MM.1S (cell line): ENCODE results near the gene CIBAR2.

Experiments used
- EZH2 ChIP-seq: fragments of 300-600 bp; sonication (generic); optimal IDR thresholded peaks from 2 replicates; pipeline ENCODE3; 2017; ENCODE audit warnings: low read depth, mild to moderate bottlenecking, antibody characterized with exemption, low read length, mixed read lengths
- EZH2phosphoT487 ChIP-seq: fragments of 300-600 bp; sonication (generic); IDR thresholded peaks from 2 replicates; pipeline ENCODE4 v1.6.1; 2018; ENCODE audit warnings: antibody characterized with exemption, low read length
- TF ChIP-seq, protein P1 (sequence below): fragments of 300-600 bp; sonication (generic); IDR thresholded peaks from 2 replicates; pipeline ENCODE4 v1.5.1; 2016; ENCODE audit warnings: antibody characterized with exemption, low read length, mixed read lengths

DNA sequence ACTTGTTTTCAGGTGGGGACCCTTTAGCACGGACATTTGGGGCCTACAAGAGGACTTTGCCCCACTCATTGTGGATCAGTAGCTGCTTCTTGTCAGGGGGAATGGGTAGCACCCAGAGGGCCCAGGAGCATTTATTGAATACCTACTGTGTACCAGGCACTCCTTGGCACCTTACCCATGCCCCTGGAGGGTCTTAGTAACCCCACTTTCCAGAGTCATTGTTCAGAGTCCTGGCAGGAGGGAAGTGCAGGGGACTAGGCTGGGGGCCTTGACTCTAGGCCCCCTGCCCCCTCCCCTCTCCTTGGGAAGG lies 21.0 kb upstream of the CIBAR2 start:
- TF ChIP-seq, protein P1, sequence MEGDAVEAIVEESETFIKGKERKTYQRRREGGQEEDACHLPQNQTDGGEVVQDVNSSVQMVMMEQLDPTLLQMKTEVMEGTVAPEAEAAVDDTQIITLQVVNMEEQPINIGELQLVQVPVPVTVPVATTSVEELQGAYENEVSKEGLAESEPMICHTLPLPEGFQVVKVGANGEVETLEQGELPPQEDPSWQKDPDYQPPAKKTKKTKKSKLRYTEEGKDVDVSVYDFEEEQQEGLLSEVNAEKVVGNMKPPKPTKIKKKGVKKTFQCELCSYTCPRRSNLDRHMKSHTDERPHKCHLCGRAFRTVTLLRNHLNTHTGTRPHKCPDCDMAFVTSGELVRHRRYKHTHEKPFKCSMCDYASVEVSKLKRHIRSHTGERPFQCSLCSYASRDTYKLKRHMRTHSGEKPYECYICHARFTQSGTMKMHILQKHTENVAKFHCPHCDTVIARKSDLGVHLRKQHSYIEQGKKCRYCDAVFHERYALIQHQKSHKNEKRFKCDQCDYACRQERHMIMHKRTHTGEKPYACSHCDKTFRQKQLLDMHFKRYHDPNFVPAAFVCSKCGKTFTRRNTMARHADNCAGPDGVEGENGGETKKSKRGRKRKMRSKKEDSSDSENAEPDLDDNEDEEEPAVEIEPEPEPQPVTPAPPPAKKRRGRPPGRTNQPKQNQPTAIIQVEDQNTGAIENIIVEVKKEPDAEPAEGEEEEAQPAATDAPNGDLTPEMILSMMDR = no peak
- no peak for TF ChIP-seq EZH2phosphoT487
- TF ChIP-seq EZH2 = no peak
